ENCODE measurements around the gene GPNMB.

Gene GPNMB

DNA sequence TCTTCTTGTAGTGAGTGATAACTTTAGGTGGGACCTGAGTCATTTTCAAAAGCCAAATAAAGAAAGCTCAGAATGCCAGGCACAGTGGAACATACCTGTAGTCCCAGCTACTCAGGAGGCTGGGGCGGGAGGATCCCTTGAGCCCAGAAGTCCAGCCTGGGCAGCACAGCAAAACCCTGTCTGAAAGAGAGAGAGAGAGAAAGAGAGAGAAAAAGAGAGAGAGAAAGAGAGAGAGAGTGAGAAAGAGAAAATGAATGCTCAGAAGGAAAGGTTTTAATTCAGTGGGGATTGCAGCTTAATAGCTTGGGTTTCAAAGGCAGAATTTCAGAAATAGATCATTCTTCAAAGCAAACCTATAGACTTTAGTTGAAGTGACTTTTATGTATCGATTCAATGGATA, 25.7 kb downstream of the GPNMB start:
- no peak for DNase-seq (ENCODE audit: low read depth in 2 of 2)

DNA sequence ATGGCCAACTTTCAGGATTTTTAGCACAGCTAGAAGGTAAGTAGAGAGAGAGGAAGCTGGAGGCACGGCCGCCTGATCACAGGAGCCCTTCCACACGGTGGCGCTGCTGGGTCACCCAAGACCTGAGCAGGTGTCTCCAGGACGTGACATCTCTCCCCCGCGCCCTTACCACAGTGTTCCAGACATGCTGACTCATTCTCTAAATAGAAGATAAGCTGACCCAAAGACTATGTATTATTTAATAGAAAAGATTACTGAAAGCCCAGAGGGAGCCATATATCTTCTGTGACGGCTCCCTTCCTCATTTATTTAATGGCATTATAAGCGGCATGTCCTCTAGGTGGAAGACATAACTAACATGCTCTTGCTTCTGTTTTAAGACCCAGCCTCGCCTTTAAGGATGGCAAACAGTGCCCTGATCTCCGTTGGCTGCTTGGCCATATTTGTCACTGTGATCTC, 26.6 kb downstream of the GPNMB start:
- peak; percentile 71 to 83 for DNase-seq (ENCODE audit: low read depth in 2 of 2)

DNA sequence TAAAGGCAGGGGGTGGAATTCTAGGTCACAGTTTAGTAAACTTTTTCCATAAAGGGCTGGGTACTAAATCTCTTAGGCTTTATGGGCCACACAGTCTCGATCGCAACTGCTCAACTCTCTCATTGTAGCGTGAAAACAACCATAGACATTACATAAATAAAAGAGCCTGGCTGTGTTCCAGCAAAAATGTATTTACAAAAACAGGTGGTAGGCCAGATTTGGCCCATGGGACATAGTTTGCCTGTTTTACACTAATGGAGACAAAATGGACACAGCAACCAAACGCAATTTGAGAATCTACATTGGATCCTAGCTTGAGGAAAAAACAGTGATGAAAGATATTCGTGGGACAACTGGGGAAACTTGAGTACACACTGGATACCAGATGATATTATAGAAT, 29.3 kb downstream of the GPNMB start:
- no peak for DNase-seq (ENCODE audit: low read depth in 2 of 2)

DNA sequence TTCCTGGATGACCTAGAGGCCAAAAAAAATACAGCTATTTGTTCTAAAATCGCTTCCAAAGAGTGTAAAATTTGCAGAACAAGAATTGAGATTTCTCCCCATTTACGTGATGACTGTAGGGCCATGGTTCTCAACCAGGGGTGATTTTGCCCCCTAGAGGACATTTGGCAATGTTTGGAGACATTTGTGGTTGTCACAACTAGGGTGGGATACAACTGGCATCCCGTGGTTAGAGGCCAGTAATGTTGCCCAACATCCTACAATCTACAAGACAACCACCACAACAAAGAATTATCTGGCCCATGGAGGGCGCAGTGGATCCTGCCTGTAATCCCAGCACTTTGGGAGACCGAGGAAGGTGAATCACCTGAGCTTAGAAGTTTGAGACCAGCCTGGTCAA, 29.8 kb downstream of the GPNMB start:
- no peak for DNase-seq (ENCODE audit: low read depth in 2 of 2)

DNA sequence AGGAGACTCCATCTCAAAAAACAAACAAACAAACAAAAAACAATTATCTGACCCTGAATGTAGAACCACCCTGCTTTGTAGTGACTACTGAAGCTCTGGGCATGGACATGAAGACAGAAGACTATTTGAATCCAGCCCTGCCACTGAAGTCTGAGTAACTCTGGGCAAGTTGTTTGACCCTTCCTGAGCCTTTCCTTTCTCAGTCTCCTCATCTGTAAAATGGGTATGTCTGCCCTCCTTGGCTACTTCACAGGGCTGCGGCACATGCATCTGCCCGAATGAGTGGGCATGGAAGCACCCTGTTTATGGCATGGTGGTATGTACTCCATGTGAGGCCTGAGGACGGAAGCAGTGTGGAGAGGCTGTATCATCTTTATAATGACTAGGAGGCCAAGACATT, 30.4 kb downstream of the GPNMB start:
- DNase-seq (ENCODE audit: low read depth in 2 of 2), result no peak

DNA sequence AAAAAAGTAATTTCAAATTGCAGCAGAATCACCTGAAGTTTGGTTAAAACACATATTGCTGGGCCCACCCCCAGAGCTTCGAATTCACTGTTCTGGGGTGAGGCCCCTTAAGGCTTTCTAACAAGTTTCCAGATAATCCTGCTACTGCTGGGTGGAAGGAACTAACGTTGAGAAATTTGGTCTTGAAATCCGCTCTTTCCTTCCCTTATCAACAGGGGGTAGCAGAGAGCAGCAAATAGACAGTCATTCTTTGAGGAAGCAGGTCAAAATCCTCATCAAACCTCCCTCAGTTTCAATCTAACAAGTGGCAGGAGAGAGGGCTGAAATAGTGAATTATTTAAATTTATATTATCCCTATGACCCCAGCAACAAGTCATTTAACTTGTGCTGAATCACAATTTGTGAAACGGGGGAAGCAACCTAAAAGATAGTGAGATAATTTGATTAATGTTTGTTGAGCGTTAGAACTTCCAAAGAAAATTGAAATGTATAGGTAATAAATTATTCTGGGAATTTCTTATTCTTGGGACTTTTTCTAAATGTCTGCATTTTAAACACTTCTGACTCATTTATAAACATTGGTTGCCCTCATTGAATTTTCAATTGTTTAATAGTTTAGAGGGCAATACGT, 30.9 kb downstream of the GPNMB start:
- DNase-seq (ENCODE audit: low read depth in 2 of 2), result no peak

DNA sequence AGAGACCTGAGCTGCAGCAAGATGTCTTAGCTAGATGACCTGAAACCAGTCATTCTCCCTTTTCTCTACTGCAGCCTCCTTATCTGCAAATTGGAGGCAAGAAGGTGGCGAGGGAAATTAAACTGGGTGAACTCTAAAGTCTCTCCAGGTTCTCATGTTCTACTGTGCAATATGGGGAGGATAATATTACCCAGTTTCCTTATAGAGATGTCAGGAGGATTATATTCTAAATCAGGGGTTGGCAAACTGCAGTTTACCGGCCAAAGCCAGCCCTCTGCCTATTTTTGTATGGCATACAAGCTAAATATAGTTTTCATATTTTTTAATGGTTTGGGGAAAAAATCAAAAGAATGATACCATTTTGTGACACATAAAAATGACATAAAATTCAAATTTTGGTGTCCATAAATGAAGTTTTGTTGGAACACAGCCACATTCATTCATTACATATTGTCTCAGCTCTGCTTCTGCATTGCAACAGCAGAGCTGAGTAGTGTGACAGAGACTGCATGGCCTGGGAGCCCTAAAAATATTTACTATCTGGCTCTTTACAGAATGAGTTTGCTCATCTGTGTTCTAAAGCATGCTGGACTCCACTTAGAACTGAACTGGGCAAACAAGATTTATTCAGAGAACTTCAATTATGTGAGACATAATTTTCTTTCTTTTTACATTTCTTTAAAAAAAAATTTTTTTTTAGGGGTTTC, 33.4 kb downstream of the GPNMB start:
- DNase-seq (ENCODE audit: low read depth in 2 of 2), result no peak

DNA sequence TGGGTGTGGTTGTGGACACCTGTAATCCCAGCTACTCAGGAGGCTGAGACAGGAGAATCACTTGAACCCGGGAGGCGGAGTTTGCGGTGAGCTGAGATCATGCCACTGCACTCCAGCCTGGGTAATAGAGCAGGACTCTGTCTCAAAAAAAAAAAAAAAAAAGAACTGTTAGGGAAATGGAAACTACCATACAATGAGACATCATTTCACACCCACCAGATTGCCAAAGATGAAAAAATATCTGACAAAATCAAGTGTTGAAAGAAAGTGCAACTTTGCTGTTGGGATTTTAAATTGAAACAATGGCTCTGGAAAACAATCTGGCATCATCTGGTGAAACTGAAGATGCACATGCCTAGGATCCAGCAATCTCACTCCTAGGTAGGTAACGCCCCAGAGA, 36.5 kb downstream of the GPNMB start:
- no peak for DNase-seq (ENCODE audit: low read depth in 2 of 2)

DNA sequence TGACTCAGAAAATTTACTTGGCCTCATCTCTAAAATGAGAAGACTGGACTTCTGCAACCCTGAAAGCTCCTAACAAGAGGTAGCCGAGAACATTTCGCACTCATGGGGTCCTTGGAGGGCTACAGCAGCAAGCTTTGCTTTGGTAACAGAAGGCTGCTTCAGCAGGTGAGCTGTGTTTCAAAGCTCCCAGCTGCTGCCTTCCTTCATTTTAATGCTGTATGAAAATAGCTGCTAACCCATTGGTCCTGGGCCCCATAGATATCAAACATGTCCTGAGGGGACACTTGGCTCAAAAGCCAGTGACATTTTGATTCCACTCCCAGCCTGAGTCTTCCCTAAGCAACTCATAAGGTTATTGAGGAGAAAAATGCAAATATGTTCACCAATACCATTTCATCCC, 38.3 kb downstream of the GPNMB start:
- no peak for DNase-seq (ENCODE audit: low read depth in 2 of 2)

DNA sequence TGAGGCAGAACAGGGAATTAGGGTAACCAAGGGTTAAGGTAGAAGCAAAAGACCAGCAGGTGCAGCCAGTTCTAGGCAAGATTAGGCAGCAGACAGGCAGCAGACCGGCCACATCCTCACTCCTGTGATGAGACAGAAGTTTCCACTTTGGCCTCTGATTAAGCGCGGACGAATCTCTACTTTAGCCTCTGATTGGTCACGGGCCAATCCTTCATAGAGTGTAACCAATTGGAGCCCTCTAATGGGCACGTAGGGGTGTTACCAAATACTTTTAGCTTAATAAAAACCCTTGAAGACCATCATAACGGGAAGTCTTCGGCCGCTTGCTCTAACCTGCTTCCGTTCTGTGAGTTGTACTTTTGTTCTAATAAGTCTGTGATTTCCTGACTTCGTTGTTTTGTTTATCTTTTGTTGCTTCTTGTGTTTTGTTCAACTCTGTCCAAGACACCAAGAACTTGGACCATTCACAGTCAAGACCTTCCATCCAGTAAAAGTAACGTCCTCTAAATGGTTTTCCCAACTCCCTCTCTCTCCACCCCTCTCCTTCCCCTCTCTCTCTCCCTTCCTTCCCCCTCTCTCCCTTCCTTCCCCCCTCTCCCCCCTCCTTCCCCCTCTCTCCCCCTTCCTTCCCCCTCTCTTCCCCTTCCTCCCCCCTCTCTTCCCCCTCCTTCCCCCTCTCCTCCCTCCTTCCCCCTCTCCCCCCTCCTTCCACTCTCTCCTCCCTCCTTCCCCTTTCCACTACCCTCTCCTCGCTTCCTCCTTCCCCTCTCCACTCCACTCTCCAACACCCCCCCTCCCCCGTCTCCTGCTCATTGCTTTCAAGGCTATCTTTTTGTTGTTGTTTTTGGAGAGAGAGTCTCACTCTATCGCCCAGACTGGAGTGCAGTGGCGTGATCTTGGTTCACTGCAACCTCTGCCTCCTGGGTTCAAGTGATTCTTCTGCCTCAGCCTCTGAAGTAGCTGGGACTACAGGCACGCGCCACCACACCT, 39.4 kb downstream of the GPNMB start:
- DNase-seq (ENCODE audit: low read depth in 2 of 2), result no peak

DNA sequence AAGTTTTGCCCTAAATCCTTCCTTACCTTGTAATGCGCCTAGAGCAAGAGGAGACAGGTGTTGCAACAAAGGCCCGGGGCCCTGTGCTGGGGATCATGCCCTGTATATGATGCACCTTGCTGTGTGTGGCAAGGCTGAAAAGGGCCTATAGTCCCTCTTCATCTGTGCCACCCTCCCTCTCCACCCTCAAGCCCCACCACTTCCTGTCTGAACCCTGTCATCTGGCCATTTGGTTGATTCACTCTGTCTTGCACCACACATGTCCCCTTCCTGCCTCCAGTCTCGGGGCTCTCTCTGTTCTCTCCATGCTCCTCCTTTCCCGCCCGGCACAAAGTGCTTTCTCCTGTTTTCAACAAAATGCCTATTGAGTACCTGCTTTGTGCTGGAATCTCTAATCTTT, 41.0 kb downstream of the GPNMB start:
- DNase-seq (ENCODE audit: low read depth in 2 of 2), result no peak

DNA sequence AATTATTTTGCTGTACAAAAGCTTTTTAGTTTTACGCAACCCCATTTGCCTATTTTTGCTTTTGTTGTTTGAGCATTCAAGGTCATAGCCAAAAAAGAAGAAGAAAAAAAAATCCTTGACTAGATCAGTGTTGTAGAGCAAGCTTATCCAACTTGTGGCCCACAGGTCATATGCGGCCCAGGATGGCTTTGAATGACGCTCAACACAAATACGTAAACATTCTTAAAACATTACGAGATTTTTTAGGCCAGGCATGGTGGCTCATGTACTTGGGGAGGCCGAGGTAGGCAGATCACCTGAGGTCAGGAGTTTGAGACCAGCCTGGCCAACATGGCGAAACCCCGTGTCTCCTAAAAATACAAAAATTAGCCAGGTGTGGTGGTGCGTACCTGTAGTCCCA, 44.4 kb downstream of the GPNMB start:
- no peak for DNase-seq (ENCODE audit: low read depth in 2 of 2)

DNA sequence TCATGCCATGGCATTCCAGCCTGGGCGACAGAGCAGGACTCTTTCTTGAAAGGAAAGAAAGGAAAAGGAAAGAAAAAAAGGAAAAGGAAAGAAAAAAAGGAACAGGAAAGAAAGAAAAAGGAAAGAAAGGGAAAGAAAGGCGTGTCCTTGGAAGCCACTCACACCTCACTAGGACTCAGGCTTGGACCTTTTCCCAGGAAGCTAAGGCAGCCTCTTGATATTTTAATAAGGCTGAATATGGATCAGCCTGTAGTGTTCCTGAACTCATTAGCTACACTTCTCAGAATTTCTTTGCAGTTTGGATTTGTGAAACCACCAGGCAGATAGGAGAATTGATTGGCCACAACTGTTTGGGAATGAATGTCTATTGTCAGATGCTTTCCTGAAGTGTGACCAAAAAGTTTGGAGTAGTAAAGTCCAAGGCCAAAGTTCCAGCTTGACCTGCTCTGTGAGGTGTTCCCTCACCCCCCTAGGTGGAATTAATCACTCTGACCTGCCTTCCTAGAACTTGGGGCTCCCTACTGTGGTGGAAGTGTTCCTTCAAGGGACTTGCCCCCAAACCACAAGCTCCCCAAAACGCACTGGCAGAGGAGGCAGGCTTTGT, 45.5 kb downstream of the GPNMB start:
- DNase-seq (ENCODE audit: low read depth in 2 of 2), result no peak

DNA sequence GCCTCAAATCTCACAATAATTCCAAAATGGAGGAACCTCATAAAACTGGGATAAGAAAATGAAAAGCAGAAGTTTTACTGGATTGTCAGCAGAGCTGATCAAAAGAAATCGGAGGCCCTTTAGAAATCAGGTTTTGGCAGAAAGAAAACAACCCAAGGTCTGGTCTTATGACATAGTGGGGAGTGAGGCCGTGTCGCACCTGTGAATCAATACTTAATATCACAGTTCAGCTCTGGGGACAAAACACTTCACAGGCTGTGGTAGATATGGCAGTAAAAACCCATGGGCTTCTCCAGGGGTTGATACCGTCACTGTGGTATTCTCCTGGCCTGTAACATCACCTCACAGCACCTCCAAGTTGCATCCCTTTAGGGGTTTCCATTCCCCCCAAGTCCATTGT, 46.0 kb downstream of the GPNMB start:
- no peak for DNase-seq (ENCODE audit: low read depth in 2 of 2)

DNA sequence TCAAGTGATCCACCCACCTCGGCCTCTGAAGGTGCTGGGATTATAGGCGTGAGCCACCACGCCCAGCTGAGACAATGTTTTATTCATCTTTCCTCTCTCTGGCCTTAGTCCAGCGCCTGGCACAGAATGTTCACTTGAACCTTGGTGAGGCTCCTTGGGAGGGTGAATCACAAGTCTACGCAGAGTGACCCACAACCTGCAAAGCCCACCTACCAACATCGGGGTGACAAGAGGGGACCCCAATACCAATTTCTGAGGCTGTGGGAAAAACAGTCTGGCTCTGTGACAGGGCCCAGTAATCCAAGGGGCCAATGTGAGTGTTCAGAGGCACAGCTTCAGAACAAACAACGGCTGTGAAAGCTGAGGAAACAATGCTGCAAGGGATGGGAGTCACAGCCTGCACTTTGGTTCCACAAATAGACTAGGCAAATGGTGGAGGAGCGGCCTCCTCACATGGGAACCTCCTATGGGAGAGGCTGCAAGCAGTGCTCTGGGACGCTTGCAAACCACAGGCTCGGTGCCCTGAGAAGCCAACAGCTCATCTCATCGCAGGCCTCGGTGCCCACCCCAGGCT, 47.0 kb downstream of the GPNMB start:
- DNase-seq (ENCODE audit: low read depth in 2 of 2), result no peak

DNA sequence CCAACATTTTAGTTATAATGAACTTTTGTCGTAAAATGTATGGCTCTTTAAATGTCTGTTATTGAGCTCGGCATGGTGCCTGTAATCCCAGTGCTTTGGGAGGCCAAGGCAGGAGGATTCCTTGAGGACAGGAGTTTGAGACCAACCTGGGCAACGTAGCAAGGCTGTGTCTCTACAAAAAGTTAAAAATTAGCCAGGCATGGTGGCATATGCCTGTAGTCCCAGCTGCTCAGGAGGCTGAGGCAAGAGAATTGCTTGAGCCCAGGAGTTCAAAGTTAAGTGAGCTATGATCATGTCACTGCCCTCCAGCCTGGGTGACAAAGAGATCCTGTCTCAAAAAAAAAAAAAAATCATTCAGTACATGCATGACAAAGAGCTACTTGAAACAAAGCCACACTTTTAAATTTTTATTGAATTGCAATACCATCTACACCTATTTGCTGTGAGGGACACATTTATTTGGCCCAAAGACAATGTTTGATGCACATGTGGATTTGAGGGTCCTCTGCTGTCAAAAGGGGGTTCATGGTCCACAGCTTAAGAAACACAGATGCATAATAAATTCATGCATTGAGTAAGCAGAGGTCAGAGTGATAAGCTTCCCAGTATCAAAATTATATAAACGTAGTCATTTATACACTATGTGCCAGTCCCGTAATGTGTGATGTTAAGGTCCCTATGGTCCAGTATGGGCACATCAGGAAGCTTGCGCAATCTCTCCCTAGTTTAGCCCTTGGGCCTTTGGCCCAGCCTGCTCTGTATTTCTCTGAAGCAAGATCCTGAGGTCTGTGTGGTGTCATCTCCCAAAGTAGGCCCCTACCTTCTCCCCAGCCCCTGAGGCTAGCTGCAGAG, 48.2 kb downstream of the GPNMB start:
- DNase-seq (ENCODE audit: low read depth in 2 of 2), result no peak

DNA sequence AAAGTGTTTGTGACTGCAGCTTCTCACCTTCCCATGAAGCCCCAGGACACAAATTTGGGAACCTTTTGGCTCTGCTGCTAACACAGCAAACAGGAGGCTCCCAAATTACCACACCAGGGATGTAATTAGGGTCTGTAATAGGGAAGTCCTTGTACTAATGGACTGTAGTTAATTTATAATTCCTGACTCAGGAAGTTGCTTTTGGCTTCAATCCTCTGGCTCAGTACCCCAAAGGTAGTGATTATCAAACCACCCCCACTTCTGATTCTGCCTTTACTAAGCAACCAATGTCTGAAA, 48.8 kb downstream of the GPNMB start:
- no peak for DNase-seq (ENCODE audit: low read depth in 2 of 2)

DNA sequence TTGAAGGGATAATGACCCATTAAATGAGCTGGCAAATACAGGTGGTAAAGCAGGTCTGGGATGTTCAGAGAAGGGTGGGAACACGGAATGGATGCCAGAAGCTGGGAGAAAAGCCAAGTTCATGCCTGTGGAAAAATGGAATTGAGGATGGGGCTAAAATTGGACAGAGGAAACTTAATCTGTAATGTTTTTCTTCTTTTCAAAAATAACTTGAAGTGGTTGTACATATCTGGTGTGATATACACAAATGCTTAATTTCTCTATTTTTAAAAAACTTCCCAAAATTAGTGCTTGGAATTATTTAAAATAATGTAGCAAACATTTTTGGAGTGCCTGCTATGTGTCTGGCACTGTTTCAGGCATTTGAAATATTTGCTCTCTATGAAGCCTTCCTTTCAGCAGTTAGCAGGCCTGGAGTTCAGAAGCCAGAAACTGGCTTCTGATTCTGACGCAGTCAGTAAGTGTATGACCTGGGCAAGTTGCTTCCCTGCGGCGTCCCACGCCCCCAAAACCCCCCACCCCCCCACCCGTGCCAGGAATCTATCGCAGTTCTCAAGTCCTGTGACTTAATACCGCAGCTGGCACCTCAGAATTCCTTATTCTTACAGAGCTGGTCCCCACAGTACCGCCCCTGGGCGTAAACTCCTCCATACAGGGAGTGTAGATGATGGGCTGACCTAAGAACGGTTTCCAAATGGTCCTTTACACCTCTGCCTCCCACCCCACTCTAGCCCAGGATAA, 51.7 kb downstream of the GPNMB start:
- no peak for DNase-seq (ENCODE audit: low read depth in 2 of 2)

DNA sequence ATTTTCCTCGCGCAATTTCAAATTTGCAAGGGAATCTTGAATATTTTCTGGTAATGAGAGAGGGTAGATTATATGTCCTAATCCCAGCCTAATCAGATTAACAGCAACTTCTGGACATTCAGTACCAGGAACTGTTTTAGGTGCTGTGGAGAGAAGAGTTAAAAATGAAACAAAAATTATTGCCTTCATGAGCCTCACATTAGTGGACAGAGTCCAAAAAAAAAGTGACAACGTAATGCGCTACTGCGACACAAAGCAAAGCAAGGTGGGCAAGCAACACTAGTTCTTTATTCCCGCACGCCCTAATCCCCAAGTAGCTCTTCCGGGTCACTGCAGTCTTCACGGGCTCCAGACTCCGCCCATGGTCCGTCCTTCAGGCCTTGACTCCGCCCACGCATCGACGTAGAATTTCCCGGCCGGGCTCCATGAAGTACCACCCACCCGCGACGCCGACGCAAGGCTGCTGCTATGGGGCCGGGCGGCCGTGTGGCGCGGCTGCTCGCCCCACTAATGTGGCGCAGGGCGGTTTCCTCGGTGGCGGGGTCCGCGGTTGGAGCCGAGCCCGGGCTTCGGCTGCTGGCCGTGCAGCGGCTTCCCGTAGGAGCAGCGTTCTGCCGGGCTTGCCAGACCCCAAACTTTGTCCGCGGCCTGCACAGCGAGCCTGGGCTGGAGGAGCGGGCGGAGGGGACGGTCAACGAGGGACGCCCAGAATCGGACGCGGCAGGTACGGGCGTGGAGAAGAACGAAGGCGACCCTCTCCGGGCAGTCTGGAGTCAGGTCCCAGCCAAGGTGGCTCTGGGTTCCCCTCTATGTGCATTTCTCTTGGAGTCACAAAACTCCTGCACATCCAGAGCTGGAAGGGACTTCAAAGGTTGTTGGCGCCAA, 52.6 kb downstream of the GPNMB start, which contains the start of gene MALSU1:
Gene MALSU1, plus strand, starts transcription at position 455 of the 885 bp plus-strand sequence. Its CDS starts 14 bp downstream, at position 469.
- DNase-seq (ENCODE audit: low read depth in 2 of 2), result peak; percentile 90 to 96
